IgD-negative memory B cell (primary cell): Measurements from ENCODE around the gene GNAQ. TPM values are rescaled to one million over a fixed set of nuclear protein-coding genes. Genes with fewer than 3 reads are reported as not detected.

Source experiments
- H3K27ac Mint-ChIP-seq, 3 donors: one replicate each; pipeline ENCODE4 v1.8.0; 2020 to 2022; ENCODE audit warnings: mild to moderate bottlenecking in 3 of 3, mixed read lengths in 3 of 3, moderate library complexity in 1 of 3
- H3K27me3 Mint-ChIP-seq: one replicate; pipeline ENCODE4 v1.8.0; 2021; ENCODE audit warnings: mixed read lengths
- H3K36me3 Mint-ChIP-seq: one replicate; pipeline ENCODE4 v1.8.0; 2020; ENCODE audit warnings: mild to moderate bottlenecking, mixed read lengths
- H3K4me1 Mint-ChIP-seq, 3 donors: one replicate each; pipeline ENCODE4 v1.8.0; 2020 to 2022; ENCODE audit warnings: mixed read lengths in 3 of 3, mild to moderate bottlenecking in 1 of 3
- H3K4me3 Mint-ChIP-seq, 4 donors: one replicate each; pipeline ENCODE4 v1.8.0; 2020 to 2022; ENCODE audit warnings: mild to moderate bottlenecking in 4 of 4, mixed read lengths in 4 of 4, moderate library complexity in 3 of 4
- H3K9me3 Mint-ChIP-seq, 3 donors: one replicate each; pipeline ENCODE4 v1.8.0; 2020 to 2021; ENCODE audit warnings: mixed read lengths in 3 of 3, mild to moderate bottlenecking in 1 of 3
- polyA plus RNA-seq: library from polyadenylated mRNA; unstranded; fragments of 300-500 nt; fragmentation: Illumina TruSeq; gene quantifications from one replicate; pipeline ENCODE4 v1.2.3, GENCODE V29; 2021

GNAQ gene
- polyA plus RNA-seq, 1 donor from 2014 or later: 0.39 TPM

GRCh38 chr9:77851882-77852595, 179.6 kb downstream of the GNAQ start:
- H3K36me3 Mint-ChIP-seq: no peaks in the 10 kb centered on the region

GRCh38 chr9:77848897-77849296, 182.7 kb downstream of the GNAQ start:
- Mint-ChIP-seq H3K4me3 (no peak overlapping the region), H3K9me3 (no peaks in the 10 kb centered on the region), H3K4me1 (no peaks in the 10 kb centered on the region), H3K27ac (no peak overlapping the region), H3K36me3 (no peaks in the 10 kb centered on the region), H3K27me3 (peaks cover 5% of the 10 kb centered on the region)

More at GRCh38 chr9:77851882-77852595, 179.6 kb downstream of the GNAQ start:
- Mint-ChIP-seq H3K27me3 (peaks cover 6% of the 10 kb centered on the region), H3K27ac (no peak overlapping the region), H3K4me1 (no peaks in the 10 kb centered on the region), H3K9me3 (no peaks in the 10 kb centered on the region), H3K4me3 (no peak overlapping the region)

- Mint-ChIP-seq H3K9me3 (no peaks in the 10 kb centered on the region), H3K4me3 (no peak overlapping the region), H3K27me3 (peaks cover 5% of the 10 kb centered on the region), H3K36me3 (no peaks in the 10 kb centered on the region), H3K4me1 (no peaks in the 10 kb centered on the region), H3K27ac (peak overlapping the region in 1 of 3 donors; percentile 26)
These were observed 183.2 kb downstream of the GNAQ start for GRCh38 chr9:77848404-77848803.

- no peaks in the 10 kb centered on the region for H3K4me1 Mint-ChIP-seq
- no peak overlapping the region for H3K4me3 Mint-ChIP-seq
- no peaks in the 10 kb centered on the region for H3K36me3 Mint-ChIP-seq
- H3K27ac Mint-ChIP-seq: no peak overlapping the region
- peaks cover 6% of the 10 kb centered on the region for H3K27me3 Mint-ChIP-seq
- no peaks in the 10 kb centered on the region for H3K9me3 Mint-ChIP-seq
These were observed 184.0 kb downstream of the GNAQ start for GRCh38 chr9:77847626-77848025.

GRCh38 chr9:77847059-77847499, 184.5 kb downstream of the GNAQ start:
- H3K36me3 Mint-ChIP-seq: no peaks in the 10 kb centered on the region
- H3K4me3 Mint-ChIP-seq: no peak overlapping the region
- H3K27ac Mint-ChIP-seq: no peak overlapping the region
- H3K27me3 Mint-ChIP-seq: peaks cover 4% of the 10 kb centered on the region
- H3K4me1 Mint-ChIP-seq: peaks cover 0 to 4% (median 0%) of the 10 kb centered on the region in 3 donors
- no peaks in the 10 kb centered on the region for H3K9me3 Mint-ChIP-seq

- Mint-ChIP-seq H3K27ac (no peak overlapping the region), H3K4me1 (peaks cover 0 to 5% (median 0%) of the 10 kb centered on the region in 3 donors), H3K9me3 (no peaks in the 10 kb centered on the region), H3K4me3 (no peak overlapping the region), H3K27me3 (peaks cover 3% of the 10 kb centered on the region), H3K36me3 (no peaks in the 10 kb centered on the region)
These were observed 187.2 kb downstream of the GNAQ start for GRCh38 chr9:77844415-77844814.

GRCh38 chr9:77843871-77844155, 187.8 kb downstream of the GNAQ start:
- H3K4me1 Mint-ChIP-seq: peaks cover 0 to 5% (median 0%) of the 10 kb centered on the region in 3 donors
- no peak overlapping the region for H3K4me3 Mint-ChIP-seq
- H3K9me3 Mint-ChIP-seq: no peaks in the 10 kb centered on the region
- no peak overlapping the region for H3K27ac Mint-ChIP-seq
- peaks cover 2% of the 10 kb centered on the region for H3K27me3 Mint-ChIP-seq
- H3K36me3 Mint-ChIP-seq: no peaks in the 10 kb centered on the region

- Mint-ChIP-seq H3K36me3 (no peaks in the 10 kb centered on the region), H3K27me3 (peaks cover 2% of the 10 kb centered on the region), H3K4me1 (peaks cover 0 to 5% (median 0%) of the 10 kb centered on the region in 3 donors), H3K4me3 (no peak overlapping the region), H3K27ac (no peak overlapping the region), H3K9me3 (no peaks in the 10 kb centered on the region)
These were observed 188.3 kb downstream of the GNAQ start for GRCh38 chr9:77843076-77843870.

GRCh38 chr9:77841739-77842386, 189.7 kb downstream of the GNAQ start:
- Mint-ChIP-seq H3K27me3 (peaks cover 2% of the 10 kb centered on the region), H3K4me3 (no peak overlapping the region), H3K27ac (no peak overlapping the region), H3K9me3 (no peaks in the 10 kb centered on the region), H3K36me3 (no peaks in the 10 kb centered on the region), H3K4me1 (peaks cover 0 to 5% (median 0%) of the 10 kb centered on the region in 3 donors)

- H3K4me3 Mint-ChIP-seq: no peak overlapping the region
- no peaks in the 10 kb centered on the region for H3K36me3 Mint-ChIP-seq
- H3K4me1 Mint-ChIP-seq: peaks cover 0 to 5% (median 0%) of the 10 kb centered on the region in 3 donors
- H3K27ac Mint-ChIP-seq: peak overlapping the region in 1 of 3 donors; percentile 41
- H3K9me3 Mint-ChIP-seq: no peaks in the 10 kb centered on the region
- H3K27me3 Mint-ChIP-seq: peaks cover 2% of the 10 kb centered on the region
These were observed 192.0 kb downstream of the GNAQ start for GRCh38 chr9:77839459-77840140.

GRCh38 chr9:77838986-77839385, 192.6 kb downstream of the GNAQ start:
- no peaks in the 10 kb centered on the region for H3K9me3 Mint-ChIP-seq
- no peak overlapping the region for H3K27ac Mint-ChIP-seq
- H3K36me3 Mint-ChIP-seq: no peaks in the 10 kb centered on the region
- peaks cover 0 to 5% (median 0%) of the 10 kb centered on the region in 3 donors for H3K4me1 Mint-ChIP-seq
- H3K27me3 Mint-ChIP-seq: peaks cover 2% of the 10 kb centered on the region
- H3K4me3 Mint-ChIP-seq: no peak overlapping the region

GRCh38 chr9:77834898-77835488, 196.6 kb downstream of the GNAQ start:
- H3K4me3 Mint-ChIP-seq: no peak overlapping the region
- no peaks in the 10 kb centered on the region for H3K9me3 Mint-ChIP-seq
- no peaks in the 10 kb centered on the region for H3K27me3 Mint-ChIP-seq
- H3K36me3 Mint-ChIP-seq: no peaks in the 10 kb centered on the region
- no peaks in the 10 kb centered on the region for H3K4me1 Mint-ChIP-seq
- H3K27ac Mint-ChIP-seq: no peak overlapping the region

GRCh38 chr9:77833561-77834429, 197.8 kb downstream of the GNAQ start:
- no peak overlapping the region for H3K27ac Mint-ChIP-seq
- no peak overlapping the region for H3K4me3 Mint-ChIP-seq
- no peaks in the 10 kb centered on the region for H3K27me3 Mint-ChIP-seq

GRCh38 chr9:77832639-77833038, 199.0 kb downstream of the GNAQ start:
- Mint-ChIP-seq H3K9me3 (no peaks in the 10 kb centered on the region), H3K4me1 (no peaks in the 10 kb centered on the region), H3K4me3 (no peak overlapping the region), H3K36me3 (no peaks in the 10 kb centered on the region), H3K27me3 (no peaks in the 10 kb centered on the region), H3K27ac (no peak overlapping the region)

More at GRCh38 chr9:77833561-77834429, 197.8 kb downstream of the GNAQ start:
- H3K4me1 Mint-ChIP-seq: no peaks in the 10 kb centered on the region
- H3K9me3 Mint-ChIP-seq: no peaks in the 10 kb centered on the region
- H3K36me3 Mint-ChIP-seq: no peaks in the 10 kb centered on the region
